H1 (cell line): Measurements from ENCODE around the gene APMAP. TPM values are rescaled to one million over a fixed set of nuclear protein-coding genes. Genes with fewer than 3 reads are reported as not detected.

Source experiments
- CTCF ChIA-PET: fragments of 300-600 bp; sonication (Branson Sonifier 250); formaldehyde crosslinking; loops from one replicate; lab custom pipeline; 2021; ENCODE audit not compliant: partially characterized antibody; lab: Charles Lee
- POLR2A ChIA-PET: fragments of 300-600 bp; sonication (Branson Sonifier 250); formaldehyde crosslinking; loops from one replicate; lab custom pipeline; 2021; ENCODE audit warnings: inconsistent platforms; ENCODE audit not compliant: partially characterized antibody; lab: Charles Lee
- DNase-seq, 2 experiments: peaks; one replicate each; pipeline versions ENCODE4 v3.0.0 to v3.0.0-alpha.2; 2010 to 2022; ENCODE audit warnings: low spot score in 2 of 2, low read depth in 1 of 2, mixed read lengths in 1 of 2
- FAIRE-seq: peaks from 2 replicates; lab custom pipeline; 2011; peaks lifted over from hg19 to GRCh38; lab: Jason Lieb, UNC
- H2AFZ ChIP-seq: 2 replicates; pipeline ENCODE4 v1.8.1; 2012; ENCODE audit warnings: low read length, inconsistent platforms
- H2AK5ac ChIP-seq: 2 replicates; pipeline ENCODE4 v1.6.1; 2013; ENCODE audit warnings: low read depth, low read length
- H2BK120ac ChIP-seq: replicated peaks from 2 replicates; pipeline ENCODE3; 2013; ENCODE audit warnings: low read depth, low read length, inconsistent platforms
- H2BK12ac ChIP-seq: 2 replicates; pipeline ENCODE4 v1.6.1; 2013; ENCODE audit warnings: low read depth, low read length
- H2BK15ac ChIP-seq: 2 replicates; pipeline ENCODE4 v1.6.1; 2013; ENCODE audit warnings: low read length
- H2BK20ac ChIP-seq: 2 replicates; pipeline ENCODE4 v1.6.1; 2013; ENCODE audit warnings: low read length
- H2BK5ac ChIP-seq: 2 replicates; pipeline ENCODE4 v1.6.1; 2013; ENCODE audit warnings: low read depth, low read length
- H3K14ac ChIP-seq: 2 replicates; pipeline ENCODE4 v1.6.1; 2013; ENCODE audit warnings: inconsistent platforms; ENCODE audit not compliant: insufficient read length
- H3K18ac ChIP-seq: 2 replicates; pipeline ENCODE4 v1.6.1; 2013; ENCODE audit warnings: low read length; ENCODE audit errors: extremely low read depth
- H3K23ac ChIP-seq: 2 replicates; pipeline ENCODE4 v1.6.1; 2013; ENCODE audit warnings: inconsistent platforms; ENCODE audit not compliant: insufficient read length
- H3K23me2 ChIP-seq: 2 replicates; pipeline ENCODE4 v1.6.1; 2013; ENCODE audit warnings: low read depth, low read length
- H3K27ac ChIP-seq: 2 replicates; pipeline ENCODE4 v1.6.1; 2011; ENCODE audit warnings: low read depth, low read length, inconsistent platforms
- H3K27me3 ChIP-seq, 4 experiments: replicated peaks in 1 of 4; 1 replicate in 1 of 4; 2 replicates in 3 of 4; pipeline versions ENCODE4 v1.6.1 to v1.8.1; 2011 to 2013; ENCODE audit warnings: low read length in 3 of 4, mild to moderate bottlenecking in 3 of 4, inconsistent platforms in 2 of 4, mixed read lengths in 2 of 4, moderate library complexity in 1 of 4; ENCODE audit not compliant: control insufficient read depth in 3 of 4, insufficient read depth in 3 of 4; ENCODE audit errors: extremely low read depth in 1 of 4
- H3K36me3 ChIP-seq, 4 experiments: 2 replicates each; pipeline versions ENCODE4 v1.6.1 to v1.8.1; 2011 to 2013; ENCODE audit warnings: mild to moderate bottlenecking in 4 of 4, low read length in 3 of 4, moderate library complexity in 2 of 4, control low read depth in 1 of 4, inconsistent platforms in 1 of 4; ENCODE audit not compliant: insufficient read depth in 4 of 4, control insufficient read depth in 2 of 4
- H3K4ac ChIP-seq: replicated peaks from 2 replicates; pipeline ENCODE3; 2013; ENCODE audit warnings: low read length, low read depth, mixed read lengths, inconsistent platforms; ENCODE audit not compliant: insufficient read length
- H3K4me1 ChIP-seq, 4 experiments: replicated peaks in 1 of 4; 1 replicate in 1 of 4; 2 replicates in 3 of 4; pipeline versions ENCODE4 v1.6.1 to v1.8.1; 2011 to 2013; ENCODE audit warnings: low read length in 3 of 4, inconsistent platforms in 2 of 4, mixed read lengths in 1 of 4; ENCODE audit not compliant: insufficient read depth in 4 of 4, control insufficient read depth in 3 of 4
- H3K4me2 ChIP-seq, 2 experiments: 2 replicates each; pipeline versions ENCODE4 v1.6.1 to v1.8.1; 2011 to 2013; ENCODE audit warnings: low read depth in 2 of 2, low read length in 2 of 2, control low read depth in 1 of 2, inconsistent platforms in 1 of 2, mild to moderate bottlenecking in 1 of 2; ENCODE audit not compliant: insufficient read depth in 1 of 2
- H3K4me3 ChIP-seq, 4 experiments: fragments of 200-600, 300-600 bp in 1 of 4; sonication (generic), shearing (Covaris generic), sonication (Bioruptor Twin) in 1 of 4; 2 replicates each; pipeline versions ENCODE4 v1.5.1 to v1.8.1; 2011 to 2016; ENCODE audit warnings: low read length in 4 of 4, low read depth in 3 of 4, control low read depth in 2 of 4, inconsistent platforms in 2 of 4, mild to moderate bottlenecking in 2 of 4, mixed read lengths in 1 of 4, moderate library complexity in 1 of 4; ENCODE audit not compliant: insufficient read depth in 2 of 4; ENCODE audit errors: extremely low read depth in 1 of 4
- H3K56ac ChIP-seq: replicated peaks from 2 replicates; pipeline ENCODE3; 2013; ENCODE audit warnings: low read depth, mild to moderate bottlenecking, mixed read lengths, low read length, inconsistent platforms; ENCODE audit not compliant: insufficient read length
- H3K79me1 ChIP-seq: 2 replicates; pipeline ENCODE4 v1.6.1; 2013; ENCODE audit warnings: low read depth, low read length, control low read depth
- H3K79me2 ChIP-seq, 2 experiments: 2 replicates each; pipeline versions ENCODE4 v1.6.1 to v1.8.1; 2012 to 2013; ENCODE audit warnings: low read length in 2 of 2, mild to moderate bottlenecking in 2 of 2, inconsistent platforms in 1 of 2; ENCODE audit not compliant: insufficient read depth in 2 of 2, control insufficient read depth in 1 of 2
- H3K9ac ChIP-seq, 4 experiments: replicated peaks in 1 of 4; 1 replicate in 1 of 4; 2 replicates in 3 of 4; pipeline versions ENCODE4 v1.6.1 to v1.8.1; 2011 to 2013; ENCODE audit warnings: low read depth in 3 of 4, low read length in 3 of 4, control low read depth in 2 of 4, mild to moderate bottlenecking in 2 of 4, moderate library complexity in 2 of 4, inconsistent platforms in 1 of 4; ENCODE audit errors: extremely low read depth in 1 of 4
- H3K9me3 ChIP-seq, 2 experiments: 2 replicates each; pipeline versions ENCODE4 v1.6.1 to v1.8.1; 2012 to 2013; ENCODE audit warnings: mild to moderate bottlenecking in 2 of 2, moderate library complexity in 2 of 2, control low read depth in 1 of 2, inconsistent platforms in 1 of 2, low read depth in 1 of 2, low read length in 1 of 2, mixed read lengths in 1 of 2; ENCODE audit not compliant: insufficient read depth in 2 of 2
- H4K20me1 ChIP-seq, 2 experiments: replicated peaks in 1 of 2; 2 replicates each; pipeline versions ENCODE3 to v1.8.1; 2011 to 2013; ENCODE audit warnings: inconsistent platforms in 2 of 2, low read length in 2 of 2, mild to moderate bottlenecking in 1 of 2; ENCODE audit not compliant: insufficient read depth in 2 of 2, control insufficient read depth in 1 of 2
- H4K5ac ChIP-seq: 2 replicates; pipeline ENCODE4 v1.6.1; 2013; ENCODE audit warnings: low read length, low read depth, mixed read lengths, inconsistent platforms; ENCODE audit not compliant: insufficient read length
- H4K8ac ChIP-seq: 2 replicates; pipeline ENCODE4 v1.8.0; 2013; ENCODE audit warnings: mild to moderate bottlenecking, moderate library complexity, low read length, inconsistent platforms; ENCODE audit not compliant: insufficient read depth; ENCODE audit errors: extremely low read depth
- H4K91ac ChIP-seq: replicated peaks from 2 replicates; pipeline ENCODE3; 2013; ENCODE audit warnings: low read length, mixed read lengths, inconsistent platforms; ENCODE audit not compliant: insufficient read length
- BCL11A ChIP-seq, 2 experiments: IDR thresholded peaks; one replicate each; pipeline ENCODE4 v1.6.1; 2011; ENCODE audit warnings: low read depth in 2 of 2, low read length in 2 of 2, mild to moderate bottlenecking in 2 of 2
- E2F6 ChIP-seq: IDR thresholded peaks from 2 replicates; pipeline ENCODE4 v1.6.1; 2012; ENCODE audit warnings: inconsistent platforms
- EGR1 ChIP-seq: IDR thresholded peaks from 2 replicates; pipeline ENCODE4 v1.6.1; 2011; ENCODE audit warnings: low read depth, low read length, borderline replicate concordance
- FOSL1 ChIP-seq: IDR thresholded peaks from 2 replicates; pipeline ENCODE4 v1.6.1; 2011; ENCODE audit warnings: mild to moderate bottlenecking, low read depth, low read length, moderate library complexity; ENCODE audit not compliant: insufficient read depth
- GABPA ChIP-seq: IDR thresholded peaks from 2 replicates; pipeline ENCODE4 v1.6.1; 2011; ENCODE audit warnings: mild to moderate bottlenecking, low read length, moderate library complexity, borderline replicate concordance; ENCODE audit not compliant: insufficient read depth
- GTF2F1 ChIP-seq: IDR thresholded peaks from 2 replicates; pipeline ENCODE4 v1.6.1; 2012; ENCODE audit warnings: low read depth, low read length, improper control_type of control experiment, borderline replicate concordance
- POLR2A ChIP-seq, 2 experiments: IDR thresholded peaks; 1 replicate in 1 of 2; 2 replicates in 1 of 2; pipeline ENCODE4 v1.6.1; 2011; ENCODE audit warnings: low read depth in 2 of 2, low read length in 2 of 2, mild to moderate bottlenecking in 2 of 2; ENCODE audit errors: control extremely low read depth in 1 of 2
- RBBP5 ChIP-seq: IDR thresholded peaks from 2 replicates; pipeline ENCODE4 v1.7.1; 2012; ENCODE audit warnings: low read depth, mild to moderate bottlenecking, inconsistent platforms, low read length, moderate library complexity, borderline replicate concordance
- RFX5 ChIP-seq: IDR thresholded peaks from 2 replicates; pipeline ENCODE4 v1.6.1; 2011; ENCODE audit warnings: low read depth, low read length, improper control_type of control experiment, borderline replicate concordance
- RXRA ChIP-seq: IDR thresholded peaks from 2 replicates; pipeline ENCODE4 v1.6.1; 2011; ENCODE audit warnings: low read depth, mild to moderate bottlenecking, low read length, moderate library complexity; ENCODE audit not compliant: insufficient read depth
- WGBS, 2 experiments: shearing (Covaris generic) in 1 of 2; methylation state at CpG; one replicate each; pipeline versions ENCODE4 v1.1.6 to v1.1.7; 2013 to 2015; ENCODE audit warnings: low lambda C conversion rate in 2 of 2, mixed read lengths in 2 of 2, inconsistent platforms in 1 of 2, low coverage in 1 of 2, missing lambda C conversion rate in 1 of 2; ENCODE audit not compliant: insufficient replicate concordance in 2 of 2, insufficient coverage in 1 of 2, insufficient read length in 1 of 2; ENCODE audit errors: extremely low coverage in 1 of 2, missing lambda C conversion rate in 1 of 2; 5-methylcytosine and 5-hydroxymethylcytosine counted together
- polyA plus RNA-seq, 7 experiments: library from polyadenylated mRNA; depleted of rRNA in 3 of 7; stranded (reverse) in 5 of 7; unstranded in 2 of 7; fragments of >200 nt in 5 of 7; fragments of 200-250 nt in 2 of 7; gene quantifications; 1 replicate in 5 of 7; 2 replicates in 1 of 7; 4 replicates in 1 of 7; pipeline versions ENCODE4 v1.2.1 to v1.2.3, GENCODE V29; 2011 to 2013; ENCODE audit warnings: missing spikeins in 2 of 7, mixed read lengths in 2 of 7
- total RNA-seq: library from RNA; stranded (reverse); fragmentation: NEBNext Ultra II Directional; extraction: Animal tissue kit (Norgen Biotek cat#: 25700); gene quantifications from 2 replicates; pipeline ENCODE4 v1.2.1, GENCODE V29; 2021
- TF ChIP-seq, protein P1 (sequence below), 3 experiments: IDR thresholded peaks; 1 replicate in 2 of 3; 2 replicates in 1 of 3; pipeline versions ENCODE4 v1.5.1 to v1.6.1; 2011; ENCODE audit warnings: low read length in 3 of 3, mild to moderate bottlenecking in 3 of 3, inconsistent platforms in 2 of 3, low read depth in 1 of 3, moderate library complexity in 1 of 3; ENCODE audit not compliant: insufficient read depth in 1 of 3; ENCODE audit errors: control extremely low read depth in 1 of 3

Gene APMAP
- total and polyA plus RNA-seq, 2 of the 8 experiments (the other 6 are each of a cell fraction or from before 2014, with no cell fraction given) = 31.3 to 66.0 TPM

DNA sequence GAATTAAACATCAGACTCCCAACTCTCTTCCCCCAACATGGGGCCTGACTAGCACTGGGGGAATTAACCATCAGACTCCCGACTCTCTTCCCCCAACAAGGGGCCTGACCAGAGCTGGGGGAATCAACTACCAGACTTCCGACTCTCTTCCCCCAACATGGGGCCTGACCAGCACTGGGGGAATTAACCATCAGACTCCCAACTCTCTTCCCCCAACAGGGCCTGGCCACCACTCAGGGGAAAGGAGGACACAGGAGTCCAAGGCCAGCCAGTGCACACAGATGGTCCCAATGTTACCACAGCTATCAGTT, 30.4 kb downstream of the APMAP start:
- Histone ChIP-seq H2BK15ac (no peak overlapping the region), H3K56ac (no peak overlapping the region), H3K4me1 (no peaks in the 10 kb centered on the region), H2AK5ac (no peak overlapping the region), H2BK12ac (no peak overlapping the region), H3K79me1 (no peaks in the 10 kb centered on the region), H2AFZ (no peak overlapping the region), H4K20me1 (peaks cover under 1 to 7% of the 10 kb centered on the region in 2 experiments), H3K9ac (no peak overlapping the region), H3K36me3 (peaks cover 0 to 20% (median 9%) of the 10 kb centered on the region in 4 experiments; a peak in 5 of 8 replicates), H3K9me3 (no peaks in the 10 kb centered on the region), H3K23me2 (no peaks in the 10 kb centered on the region), H3K4me3 (no peak overlapping the region), H3K4ac (no peak overlapping the region), H3K27me3 (no peaks in the 10 kb centered on the region), H3K79me2 (no peaks in the 10 kb centered on the region), H4K8ac (no peak overlapping the region), H2BK20ac (no peak overlapping the region), H3K27ac (no peak overlapping the region), H3K14ac (no peak overlapping the region), H4K91ac (no peak overlapping the region), H3K23ac (no peak overlapping the region), H3K18ac (no peak overlapping the region), H3K4me2 (no peak overlapping the region), H4K5ac (no peak overlapping the region), H2BK5ac (no peak overlapping the region), H2BK120ac (no peak overlapping the region)
- ChIA-PET CTCF (interaction anchor here (1.0 to 1.6 kb wide), 5 partner anchors 9 to 97 kb away, joined by 3 to 4 read pairs (median 3); no protein-coding TSS in a partner anchor), POLR2A (no interaction called here)
- WGBS, 2 experiments = 80% methylated on average over 2 of the region's 2 CpGs; no CpG with 5 or more reads in 1 of the 2 experiments
- FAIRE-seq (no peak), DNase-seq (no peak)
- TF ChIP-seq BCL11A (IDR thresholded peaks at IDR 0.05; ENCODE audit: low read depth in 2 of 2, low read length in 2 of 2) (no peak), GTF2F1 (no peak), RBBP5 (no peak), E2F6 (no peak), FOSL1 (no peak), RFX5 (no peak), EGR1 (no peak), POLR2A (IDR thresholded peaks at IDR 0.05; ENCODE audit: control extremely low read depth in 1 of 2, low read depth in 2 of 2, low read length in 2 of 2) (no peak), GABPA (no peak), RXRA (no peak)
- TF ChIP-seq, protein P1, sequence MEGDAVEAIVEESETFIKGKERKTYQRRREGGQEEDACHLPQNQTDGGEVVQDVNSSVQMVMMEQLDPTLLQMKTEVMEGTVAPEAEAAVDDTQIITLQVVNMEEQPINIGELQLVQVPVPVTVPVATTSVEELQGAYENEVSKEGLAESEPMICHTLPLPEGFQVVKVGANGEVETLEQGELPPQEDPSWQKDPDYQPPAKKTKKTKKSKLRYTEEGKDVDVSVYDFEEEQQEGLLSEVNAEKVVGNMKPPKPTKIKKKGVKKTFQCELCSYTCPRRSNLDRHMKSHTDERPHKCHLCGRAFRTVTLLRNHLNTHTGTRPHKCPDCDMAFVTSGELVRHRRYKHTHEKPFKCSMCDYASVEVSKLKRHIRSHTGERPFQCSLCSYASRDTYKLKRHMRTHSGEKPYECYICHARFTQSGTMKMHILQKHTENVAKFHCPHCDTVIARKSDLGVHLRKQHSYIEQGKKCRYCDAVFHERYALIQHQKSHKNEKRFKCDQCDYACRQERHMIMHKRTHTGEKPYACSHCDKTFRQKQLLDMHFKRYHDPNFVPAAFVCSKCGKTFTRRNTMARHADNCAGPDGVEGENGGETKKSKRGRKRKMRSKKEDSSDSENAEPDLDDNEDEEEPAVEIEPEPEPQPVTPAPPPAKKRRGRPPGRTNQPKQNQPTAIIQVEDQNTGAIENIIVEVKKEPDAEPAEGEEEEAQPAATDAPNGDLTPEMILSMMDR (IDR thresholded peaks at IDR 0.05; ENCODE audit: control extremely low read depth in 1 of 3, insufficient read depth in 1 of 3, low read depth in 1 of 3, low read length in 3 of 3) = no peak
